AG04449 (cell line): ENCODE results near the gene PAIP2B.

Source experiments
- CTCF ChIA-PET: fragments of 350-600 bp; formaldehyde crosslinking; extraction: SDS; loops from one replicate; lab custom pipeline; 2021; ENCODE audit warnings: antibody characterized with exemption; lab: Yijun Ruan, JAX
- POLR2A ChIA-PET: fragments of 400-600, 350-600 bp; formaldehyde crosslinking; extraction: SDS; loops from one replicate; lab custom pipeline; 2020; ENCODE audit warnings: antibody characterized with exemption, inconsistent platforms; lab: Yijun Ruan, JAX
- DNase-seq: peaks from one replicate; pipeline ENCODE4 v3.0.0-alpha.2; 2010; ENCODE audit warnings: low read depth, low spot score
- H3K4me3 ChIP-seq: 2 replicates; pipeline ENCODE4 v1.5.1; 2011; ENCODE audit warnings: low read depth, mild to moderate bottlenecking, control low read depth, low read length
- CTCF ChIP-seq: IDR thresholded peaks from one replicate; pipeline ENCODE4 v1.5.1; 2011; ENCODE audit warnings: mild to moderate bottlenecking, moderate library complexity, low read length, control low read depth, inconsistent platforms; ENCODE audit not compliant: insufficient read depth; ENCODE audit errors: missing control alignments

The PAIP2B gene

GRCh38 chr2:71143782-71144181 is 83.1 kb downstream of the PAIP2B start:
- no peak for TF ChIP-seq CTCF
- ChIA-PET CTCF (interaction anchor here (1.4 to 4.3 kb wide), 2 partner anchors 12 to 43 kb away, joined by 3 to 18 read pairs; no protein-coding TSS in a partner anchor), POLR2A (interaction anchor here (0.8 kb wide), 1 partner anchor 13 kb away, joined by 3 read pairs; the partner anchor contains the start of gene MPHOSPH10)
- H3K4me3 ChIP-seq, result no peak overlapping the region
- DNase-seq, result no peak

- no peak overlapping the region for H3K4me3 ChIP-seq
Measured at GRCh38 chr2:71136174-71136573, 90.7 kb downstream of the PAIP2B start.

GRCh38 chr2:71133603-71134002 is 93.3 kb downstream of the PAIP2B start:
- DNase-seq, result no peak
- POLR2A ChIA-PET, result no interaction called here

More at GRCh38 chr2:71136174-71136573, 90.7 kb downstream of the PAIP2B start:
- no peak for TF ChIP-seq CTCF
- no peak for DNase-seq
- CTCF ChIA-PET, result no interaction called here
- POLR2A ChIA-PET, result no interaction called here

More at GRCh38 chr2:71133603-71134002, 93.3 kb downstream of the PAIP2B start:
- CTCF ChIA-PET, result no interaction called here
- no peak for TF ChIP-seq CTCF
- no peak overlapping the region for H3K4me3 ChIP-seq
